HEK293 (cell line): ENCODE measurements around the gene PXDC1.
"Not testable (repeated sequence)": the region's sequence is repeated elsewhere in the genome, so short reads cannot be mapped to it uniquely, and the experiment has no call there.

Experiments
- MZF1 ChIP-seq: fragments of 450-650 bp; formaldehyde crosslinking; IDR thresholded peaks from 2 replicates; pipeline ENCODE4 v1.5.1; 2017; ENCODE audit warnings: missing biosample characterization, missing genetic modification characterization, borderline replicate concordance
- SALL2 ChIP-seq: fragments of 450-650 bp; formaldehyde crosslinking; IDR thresholded peaks from 2 replicates; pipeline ENCODE4 v1.5.0; 2017; ENCODE audit warnings: missing biosample characterization, mild to moderate bottlenecking, missing genetic modification characterization, borderline replicate concordance
- ZBTB20 ChIP-seq: fragments of 450-650 bp; formaldehyde crosslinking; IDR thresholded peaks from 2 replicates; pipeline ENCODE4 v1.5.1; 2016; ENCODE audit warnings: missing biosample characterization, missing genetic modification characterization
- ZBTB7A ChIP-seq: fragments of 450-650 bp; formaldehyde crosslinking; IDR thresholded peaks from 2 replicates; pipeline ENCODE4 v1.5.1; 2016; ENCODE audit warnings: low read depth, missing biosample characterization, missing genetic modification characterization
- ZBTB8A ChIP-seq: fragments of 450-650 bp; formaldehyde crosslinking; IDR thresholded peaks from 2 replicates; pipeline ENCODE4 v1.5.1; 2016; ENCODE audit warnings: missing biosample characterization, missing genetic modification characterization
- ZNF16 ChIP-seq: fragments of 450-650 bp; formaldehyde crosslinking; IDR thresholded peaks from 2 replicates; pipeline ENCODE4 v1.5.1; 2016; ENCODE audit warnings: low read depth, missing biosample characterization, missing genetic modification characterization
- ZNF473 ChIP-seq: fragments of 450-650 bp; formaldehyde crosslinking; IDR thresholded peaks from 2 replicates; pipeline ENCODE4 v1.5.1; 2017; ENCODE audit warnings: missing biosample characterization, missing genetic modification characterization
- ZNF792 ChIP-seq: fragments of 450-650 bp; formaldehyde crosslinking; IDR thresholded peaks from 2 replicates; pipeline ENCODE4 v1.5.1; 2016; ENCODE audit warnings: missing biosample characterization, missing genetic modification characterization
- TF ChIP-seq, protein P1 (sequence below): fragments of 450-650 bp; formaldehyde crosslinking; IDR thresholded peaks from 2 replicates; pipeline ENCODE4 v1.5.1; 2016; ENCODE audit warnings: missing biosample characterization, missing genetic modification characterization
- TF ChIP-seq, protein P2 (sequence below): fragments of 450-650 bp; formaldehyde crosslinking; IDR thresholded peaks from 2 replicates; pipeline ENCODE4 v1.5.1; 2016; ENCODE audit warnings: missing biosample characterization, missing genetic modification characterization
- TF ChIP-seq, protein P3 (sequence below): fragments of 450-650 bp; formaldehyde crosslinking; IDR thresholded peaks from 2 replicates; pipeline ENCODE4 v1.5.1; 2016; ENCODE audit warnings: missing biosample characterization, missing genetic modification characterization, low read depth
- TF ChIP-seq, protein P4 (sequence below): fragments of 450-650 bp; formaldehyde crosslinking; IDR thresholded peaks from 2 replicates; pipeline ENCODE4 v1.5.1; 2016; ENCODE audit warnings: missing biosample characterization, missing genetic modification characterization

DNA sequence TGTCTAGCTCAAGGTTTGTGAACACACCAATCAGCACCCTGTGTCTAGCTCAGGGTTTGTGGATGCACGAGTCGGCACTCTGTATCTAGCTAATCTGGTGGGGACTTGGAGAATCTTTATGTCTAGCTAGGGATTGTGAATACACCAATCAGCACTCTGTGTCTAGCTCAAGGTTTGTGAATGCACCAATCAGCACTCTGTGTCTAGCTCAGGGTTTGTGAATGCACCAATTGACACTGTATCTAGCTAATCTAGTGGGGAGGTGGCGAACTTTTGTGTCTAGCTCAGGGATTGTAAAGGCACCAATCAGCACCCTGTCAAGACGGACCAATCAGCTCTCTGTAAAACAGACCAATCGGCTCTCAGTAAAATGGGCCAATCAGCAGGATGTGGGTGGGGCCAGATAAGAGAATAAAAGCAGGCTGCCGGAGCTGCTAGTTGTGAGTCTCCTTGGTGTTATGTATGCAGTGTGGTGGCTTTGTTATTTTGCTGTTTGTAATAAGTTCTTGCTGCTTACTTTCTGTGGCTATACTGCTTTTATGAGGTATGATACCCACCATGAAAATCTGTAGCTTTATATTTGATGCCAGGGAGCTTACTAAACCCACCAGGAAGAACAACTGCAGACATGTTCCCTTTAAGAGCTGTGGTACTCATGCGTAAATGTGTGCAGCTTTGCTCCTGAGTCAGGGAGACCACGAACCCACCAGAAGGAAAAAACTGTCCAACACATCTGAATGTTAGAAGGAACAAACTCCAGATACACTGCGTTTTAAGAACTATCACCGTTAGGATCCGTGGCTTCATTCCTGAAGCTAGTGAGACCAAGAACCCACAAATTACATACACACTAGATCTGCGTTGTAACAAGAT, 20.9 kb upstream of the PXDC1 start:
- TF ChIP-seq, protein P1, sequence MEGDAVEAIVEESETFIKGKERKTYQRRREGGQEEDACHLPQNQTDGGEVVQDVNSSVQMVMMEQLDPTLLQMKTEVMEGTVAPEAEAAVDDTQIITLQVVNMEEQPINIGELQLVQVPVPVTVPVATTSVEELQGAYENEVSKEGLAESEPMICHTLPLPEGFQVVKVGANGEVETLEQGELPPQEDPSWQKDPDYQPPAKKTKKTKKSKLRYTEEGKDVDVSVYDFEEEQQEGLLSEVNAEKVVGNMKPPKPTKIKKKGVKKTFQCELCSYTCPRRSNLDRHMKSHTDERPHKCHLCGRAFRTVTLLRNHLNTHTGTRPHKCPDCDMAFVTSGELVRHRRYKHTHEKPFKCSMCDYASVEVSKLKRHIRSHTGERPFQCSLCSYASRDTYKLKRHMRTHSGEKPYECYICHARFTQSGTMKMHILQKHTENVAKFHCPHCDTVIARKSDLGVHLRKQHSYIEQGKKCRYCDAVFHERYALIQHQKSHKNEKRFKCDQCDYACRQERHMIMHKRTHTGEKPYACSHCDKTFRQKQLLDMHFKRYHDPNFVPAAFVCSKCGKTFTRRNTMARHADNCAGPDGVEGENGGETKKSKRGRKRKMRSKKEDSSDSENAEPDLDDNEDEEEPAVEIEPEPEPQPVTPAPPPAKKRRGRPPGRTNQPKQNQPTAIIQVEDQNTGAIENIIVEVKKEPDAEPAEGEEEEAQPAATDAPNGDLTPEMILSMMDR (tag by site-specific recombination): not testable (repeated sequence)
- TF ChIP-seq, protein P2, sequence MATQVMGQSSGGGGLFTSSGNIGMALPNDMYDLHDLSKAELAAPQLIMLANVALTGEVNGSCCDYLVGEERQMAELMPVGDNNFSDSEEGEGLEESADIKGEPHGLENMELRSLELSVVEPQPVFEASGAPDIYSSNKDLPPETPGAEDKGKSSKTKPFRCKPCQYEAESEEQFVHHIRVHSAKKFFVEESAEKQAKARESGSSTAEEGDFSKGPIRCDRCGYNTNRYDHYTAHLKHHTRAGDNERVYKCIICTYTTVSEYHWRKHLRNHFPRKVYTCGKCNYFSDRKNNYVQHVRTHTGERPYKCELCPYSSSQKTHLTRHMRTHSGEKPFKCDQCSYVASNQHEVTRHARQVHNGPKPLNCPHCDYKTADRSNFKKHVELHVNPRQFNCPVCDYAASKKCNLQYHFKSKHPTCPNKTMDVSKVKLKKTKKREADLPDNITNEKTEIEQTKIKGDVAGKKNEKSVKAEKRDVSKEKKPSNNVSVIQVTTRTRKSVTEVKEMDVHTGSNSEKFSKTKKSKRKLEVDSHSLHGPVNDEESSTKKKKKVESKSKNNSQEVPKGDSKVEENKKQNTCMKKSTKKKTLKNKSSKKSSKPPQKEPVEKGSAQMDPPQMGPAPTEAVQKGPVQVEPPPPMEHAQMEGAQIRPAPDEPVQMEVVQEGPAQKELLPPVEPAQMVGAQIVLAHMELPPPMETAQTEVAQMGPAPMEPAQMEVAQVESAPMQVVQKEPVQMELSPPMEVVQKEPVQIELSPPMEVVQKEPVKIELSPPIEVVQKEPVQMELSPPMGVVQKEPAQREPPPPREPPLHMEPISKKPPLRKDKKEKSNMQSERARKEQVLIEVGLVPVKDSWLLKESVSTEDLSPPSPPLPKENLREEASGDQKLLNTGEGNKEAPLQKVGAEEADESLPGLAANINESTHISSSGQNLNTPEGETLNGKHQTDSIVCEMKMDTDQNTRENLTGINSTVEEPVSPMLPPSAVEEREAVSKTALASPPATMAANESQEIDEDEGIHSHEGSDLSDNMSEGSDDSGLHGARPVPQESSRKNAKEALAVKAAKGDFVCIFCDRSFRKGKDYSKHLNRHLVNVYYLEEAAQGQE: not testable (repeated sequence)
- not testable (repeated sequence) for TF ChIP-seq ZBTB20; MZF1 (tag by site-specific recombination); SALL2 (tag by site-specific recombination); ZNF473 (tag by site-specific recombination); ZBTB8A (tag by site-specific recombination); ZBTB7A (tag by site-specific recombination); ZNF16; ZNF792 (tag by site-specific recombination)
- TF ChIP-seq, protein P3, sequence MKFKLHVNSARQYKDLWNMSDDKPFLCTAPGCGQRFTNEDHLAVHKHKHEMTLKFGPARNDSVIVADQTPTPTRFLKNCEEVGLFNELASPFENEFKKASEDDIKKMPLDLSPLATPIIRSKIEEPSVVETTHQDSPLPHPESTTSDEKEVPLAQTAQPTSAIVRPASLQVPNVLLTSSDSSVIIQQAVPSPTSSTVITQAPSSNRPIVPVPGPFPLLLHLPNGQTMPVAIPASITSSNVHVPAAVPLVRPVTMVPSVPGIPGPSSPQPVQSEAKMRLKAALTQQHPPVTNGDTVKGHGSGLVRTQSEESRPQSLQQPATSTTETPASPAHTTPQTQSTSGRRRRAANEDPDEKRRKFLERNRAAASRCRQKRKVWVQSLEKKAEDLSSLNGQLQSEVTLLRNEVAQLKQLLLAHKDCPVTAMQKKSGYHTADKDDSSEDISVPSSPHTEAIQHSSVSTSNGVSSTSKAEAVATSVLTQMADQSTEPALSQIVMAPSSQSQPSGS: not testable (repeated sequence)
- TF ChIP-seq, protein P4, sequence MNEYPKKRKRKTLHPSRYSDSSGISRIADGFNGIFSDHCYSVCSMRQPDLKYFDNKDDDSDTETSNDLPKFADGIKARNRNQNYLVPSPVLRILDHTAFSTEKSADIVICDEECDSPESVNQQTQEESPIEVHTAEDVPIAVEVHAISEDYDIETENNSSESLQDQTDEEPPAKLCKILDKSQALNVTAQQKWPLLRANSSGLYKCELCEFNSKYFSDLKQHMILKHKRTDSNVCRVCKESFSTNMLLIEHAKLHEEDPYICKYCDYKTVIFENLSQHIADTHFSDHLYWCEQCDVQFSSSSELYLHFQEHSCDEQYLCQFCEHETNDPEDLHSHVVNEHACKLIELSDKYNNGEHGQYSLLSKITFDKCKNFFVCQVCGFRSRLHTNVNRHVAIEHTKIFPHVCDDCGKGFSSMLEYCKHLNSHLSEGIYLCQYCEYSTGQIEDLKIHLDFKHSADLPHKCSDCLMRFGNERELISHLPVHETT (tag by site-specific recombination): not testable (repeated sequence)
